IMR-90 (cell line): ENCODE results near the gene PRKN. TPM values are rescaled to one million over a fixed set of nuclear protein-coding genes. Genes with fewer than 3 reads are reported as not detected.

Source experiments
- ATAC-seq: fragments of 200-7000 bp; cut with Tn5 transposase; 2 replicates; pipeline ENCODE4 v1.9.1; 2020; ENCODE audit warnings: low read depth, mild to moderate bottlenecking, moderate library complexity
- BruUV-seq: library from RNA; stranded (reverse); fragments of 400-500 nt; replicated peaks from 2 replicates; lab custom pipeline; 2021; lab: Mats Ljungman, UMichigan
- CTCF ChIA-PET: fragments of 300-600 bp; formaldehyde crosslinking; extraction: SDS; loops from one replicate; lab custom pipeline; 2021; ENCODE audit warnings: antibody characterized with exemption; lab: Yijun Ruan, JAX
- POLR2A ChIA-PET: fragments of 300-600 bp; sonication (Branson Sonifier 250); formaldehyde crosslinking; loops from one replicate; lab custom pipeline; 2022; ENCODE audit warnings: antibody characterized with exemption; ENCODE audit not compliant: unreplicated experiment; lab: Charles Lee
- DNase-seq: peaks from one replicate; pipeline ENCODE4 v3.0.0; 2013
- H2AFZ ChIP-seq: replicated peaks from 2 replicates; pipeline ENCODE3; 2013; ENCODE audit warnings: low read length, mild to moderate bottlenecking; ENCODE audit not compliant: poor library complexity
- H2AK5ac ChIP-seq: 2 replicates; pipeline ENCODE4 v1.6.1; 2013; ENCODE audit warnings: low read depth, low read length, inconsistent platforms
- H2AK9ac ChIP-seq: replicated peaks from 2 replicates; pipeline ENCODE3; 2013; ENCODE audit warnings: mild to moderate bottlenecking, low read depth, low read length, moderate library complexity; ENCODE audit not compliant: poor library complexity
- H2BK120ac ChIP-seq: 2 replicates; pipeline ENCODE4 v1.6.1; 2013; ENCODE audit warnings: low read depth, low read length, inconsistent platforms
- H2BK15ac ChIP-seq: 3 replicates; pipeline ENCODE4 v1.6.1; 2013; ENCODE audit warnings: low read depth, low read length, inconsistent platforms
- H2BK20ac ChIP-seq: 2 replicates; pipeline ENCODE4 v1.6.1; 2013; ENCODE audit warnings: low read depth, mild to moderate bottlenecking, inconsistent platforms, low read length, moderate library complexity
- H2BK5ac ChIP-seq: 2 replicates; pipeline ENCODE4 v1.6.1; 2013; ENCODE audit warnings: mild to moderate bottlenecking, low read depth, low read length, inconsistent platforms; ENCODE audit not compliant: poor library complexity, severe bottlenecking
- H3K14ac ChIP-seq: replicated peaks from 2 replicates; pipeline ENCODE4 v1.6.1; 2013; ENCODE audit warnings: low read depth, low read length, inconsistent platforms
- H3K18ac ChIP-seq: 2 replicates; pipeline ENCODE4 v1.6.1; 2013; ENCODE audit warnings: low read depth, low read length, control low read depth
- H3K23ac ChIP-seq: 2 replicates; pipeline ENCODE4 v1.6.1; 2013; ENCODE audit warnings: low read depth, low read length, inconsistent platforms
- H3K27ac ChIP-seq: 2 replicates; pipeline ENCODE4 v1.5.1; 2013; ENCODE audit warnings: mild to moderate bottlenecking, control low read depth, low read length; ENCODE audit not compliant: insufficient read depth
- H3K27me3 ChIP-seq: 2 replicates; pipeline ENCODE4 v1.6.1; 2013; ENCODE audit warnings: low read length; ENCODE audit not compliant: control insufficient read depth, insufficient read depth
- H3K36me3 ChIP-seq: 2 replicates; pipeline ENCODE4 v1.6.1; 2013; ENCODE audit warnings: low read length, mixed read lengths; ENCODE audit not compliant: control insufficient read depth, insufficient read depth
- H3K4ac ChIP-seq: 2 replicates; pipeline ENCODE4 v1.6.1; 2013; ENCODE audit warnings: low read depth, low read length, inconsistent platforms
- H3K4me1 ChIP-seq: 2 replicates; pipeline ENCODE4 v1.6.1; 2013; ENCODE audit warnings: low read length, mixed read lengths; ENCODE audit not compliant: control insufficient read depth, insufficient read depth
- H3K4me2 ChIP-seq: 2 replicates; pipeline ENCODE4 v1.6.1; 2013; ENCODE audit warnings: low read depth, mild to moderate bottlenecking, control low read depth, low read length, moderate library complexity
- H3K4me3 ChIP-seq: 2 replicates; pipeline ENCODE4 v1.5.1; 2013; ENCODE audit warnings: low read depth, mild to moderate bottlenecking, control low read depth, low read length, moderate library complexity; ENCODE audit not compliant: insufficient read depth
- H3K56ac ChIP-seq: 2 replicates; pipeline ENCODE4 v1.6.1; 2013; ENCODE audit warnings: low read length, inconsistent platforms; ENCODE audit not compliant: insufficient read depth; ENCODE audit errors: extremely low read depth
- H3K79me1 ChIP-seq, 2 experiments: 2 replicates each; pipeline ENCODE4 v1.6.1; 2013; ENCODE audit warnings: low read length in 2 of 2, inconsistent platforms in 1 of 2, low read depth in 1 of 2
- H3K9ac ChIP-seq: 2 replicates; pipeline ENCODE4 v1.6.1; 2013; ENCODE audit warnings: low read depth, low read length, control low read depth
- H3K9me1 ChIP-seq: 2 replicates; pipeline ENCODE4 v1.6.1; 2013; ENCODE audit warnings: low read length, inconsistent platforms; ENCODE audit not compliant: insufficient read depth
- H3K9me3 ChIP-seq: 2 replicates; pipeline ENCODE4 v1.6.1; 2013; ENCODE audit warnings: low read length; ENCODE audit not compliant: control insufficient read depth, insufficient read depth
- H4K20me1 ChIP-seq: 2 replicates; pipeline ENCODE4 v1.6.1; 2013; ENCODE audit warnings: low read length, inconsistent platforms; ENCODE audit not compliant: insufficient read depth
- H4K5ac ChIP-seq: 2 replicates; pipeline ENCODE4 v1.6.1; 2013; ENCODE audit warnings: mild to moderate bottlenecking, low read depth, low read length, control low read depth
- H4K8ac ChIP-seq, 2 experiments: 2 replicates each; pipeline ENCODE4 v1.6.1; 2013; ENCODE audit warnings: low read depth in 2 of 2, low read length in 2 of 2, control low read depth in 1 of 2, inconsistent platforms in 1 of 2
- H4K91ac ChIP-seq: 2 replicates; pipeline ENCODE4 v1.6.1; 2013; ENCODE audit warnings: low read depth, low read length, inconsistent platforms; ENCODE audit not compliant: insufficient read depth
- BHLHE40 ChIP-seq: fragments of 150-350 bp; IDR thresholded peaks from 2 replicates; pipeline ENCODE4 v1.6.1; 2016; ENCODE audit warnings: mild to moderate bottlenecking, low read depth, low read length
- CEBPB ChIP-seq: IDR thresholded peaks from 2 replicates; pipeline ENCODE4 v1.6.1; 2012; ENCODE audit warnings: low read depth, low read length, improper control_type of control experiment
- CHD1 ChIP-seq: IDR thresholded peaks from 2 replicates; pipeline ENCODE4 v1.6.1; 2012; ENCODE audit warnings: low read depth, low read length, improper control_type of control experiment
- FOS ChIP-seq: fragments of 150-350 bp; IDR thresholded peaks from 2 replicates; pipeline ENCODE4 v1.6.1; 2016; ENCODE audit warnings: low read depth, low read length
- MAFK ChIP-seq: IDR thresholded peaks from 2 replicates; pipeline ENCODE4 v1.6.1; 2012; ENCODE audit warnings: low read depth, low read length, improper control_type of control experiment
- MAZ ChIP-seq: IDR thresholded peaks from 2 replicates; pipeline ENCODE4 v1.6.1; 2012; ENCODE audit warnings: low read depth, mild to moderate bottlenecking, low read length, improper control_type of control experiment, moderate library complexity, borderline replicate concordance
- MXI1 ChIP-seq: IDR thresholded peaks from 2 replicates; pipeline ENCODE4 v1.6.1; 2012; ENCODE audit warnings: low read depth, mild to moderate bottlenecking, low read length, moderate library complexity, borderline replicate concordance
- NFE2L2 ChIP-seq: fragments of 150-350 bp; IDR thresholded peaks from 2 replicates; pipeline ENCODE4 v1.6.1; 2016; ENCODE audit warnings: low read depth, mild to moderate bottlenecking, low read length
- POLR2A ChIP-seq: IDR thresholded peaks from 2 replicates; pipeline ENCODE4 v1.6.1; 2012; ENCODE audit warnings: mild to moderate bottlenecking, low read depth, low read length
- RAD21 ChIP-seq: IDR thresholded peaks from 2 replicates; pipeline ENCODE4 v1.6.1; 2012; ENCODE audit warnings: low read length, improper control_type of control experiment
- RCOR1 ChIP-seq: IDR thresholded peaks from 2 replicates; pipeline ENCODE4 v1.6.1; 2012; ENCODE audit warnings: mild to moderate bottlenecking, low read length, improper control_type of control experiment; ENCODE audit not compliant: insufficient replicate concordance
- RFX5 ChIP-seq: IDR thresholded peaks from 2 replicates; pipeline ENCODE4 v1.8.0; 2012; ENCODE audit warnings: low read depth, mild to moderate bottlenecking, low read length, moderate library complexity
- SMC3 ChIP-seq: fragments of 150-350 bp; IDR thresholded peaks from 2 replicates; pipeline ENCODE4 v1.6.1; 2016; ENCODE audit warnings: low read depth, mild to moderate bottlenecking, antibody characterized with exemption, low read length, moderate library complexity
- WGBS, 2 experiments: methylation state at CpG; one replicate each; pipeline versions ENCODE4 v1.1.5 to v1.1.7; 2013; ENCODE audit warnings: missing lambda C conversion rate in 2 of 2; ENCODE audit not compliant: insufficient read length in 1 of 2; ENCODE audit errors: extremely low coverage in 2 of 2; 5-methylcytosine and 5-hydroxymethylcytosine counted together
- dilution Hi-C: fragments of 300-500 bp; cut with HindIII; formaldehyde crosslinking; loops from one replicate; pipeline ENCODE4 v1.14.3; 2018; ENCODE audit warnings: low sequenced_read_pairs; ENCODE audit not compliant: unreplicated experiment
- in situ Hi-C: fragments of 300-500 bp; cut with MboI; formaldehyde crosslinking; loops from 3 replicates; pipeline ENCODE4 v1.14.3; 2019; ENCODE audit warnings: low sequenced_read_pairs, inconsistent platforms, mixed read lengths
- intact Hi-C: fragments of 100-400 bp; cut with micrococcal nuclease; formaldehyde crosslinking; loops from 2 replicates; pipeline ENCODE4 v1.10.0; 2022
- polyA plus RNA-seq, 3 experiments: library from polyadenylated mRNA; depleted of rRNA; stranded (reverse); fragments of >200 nt; gene quantifications; 2 replicates each; pipeline ENCODE4 v1.2.3, GENCODE V29; 2012; ENCODE audit warnings: low replicate concordance in 1 of 3
- total RNA-seq: library from RNA; depleted of rRNA; stranded (reverse); fragments of >200 nt; gene quantifications from 2 replicates; pipeline ENCODE4 v1.2.3, GENCODE V29; 2012
- TF ChIP-seq, protein P1 (sequence below): fragments of 150-350 bp; IDR thresholded peaks from 2 replicates; pipeline ENCODE4 v1.6.1; 2017; ENCODE audit warnings: mild to moderate bottlenecking, antibody characterized with exemption, low read length, low read depth
- TF ChIP-seq, protein P2 (sequence below): conservative IDR thresholded peaks from 2 replicates; pipeline ENCODE4 v1.5.1; 2012; ENCODE audit warnings: mild to moderate bottlenecking, low read depth, low read length, improper control_type of control experiment
- TF ChIP-seq, protein P3 (sequence below): fragments of 150-350 bp; IDR thresholded peaks from 2 replicates; pipeline ENCODE4 v1.6.1; 2016; ENCODE audit warnings: low read depth, mild to moderate bottlenecking, low read length, moderate library complexity, borderline replicate concordance

The PRKN gene
- total and polyA plus RNA-seq, 2 of the 4 experiments (the other 2 are of a cell fraction) = 0.15 to 0.18 TPM

DNA sequence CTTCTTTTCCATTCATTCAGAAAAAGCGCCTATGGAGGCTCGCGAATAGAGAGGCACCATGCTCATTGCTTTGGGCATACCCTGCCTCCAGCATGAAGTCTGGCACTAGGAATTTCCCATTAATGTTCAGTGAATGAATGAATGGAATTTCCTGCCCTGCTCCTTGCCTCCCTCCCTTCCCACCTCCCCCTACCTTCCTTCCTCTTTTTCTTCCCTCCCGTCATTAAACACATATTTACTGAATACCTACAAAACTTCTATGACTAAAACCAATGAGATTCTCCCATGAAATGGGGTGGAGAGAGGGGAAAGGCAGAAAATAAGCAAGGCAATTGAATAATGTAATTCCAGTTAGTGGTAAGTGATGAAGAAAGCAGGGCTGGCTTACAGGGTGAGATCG lies 1239.9 kb downstream of the PRKN start:
- Histone ChIP-seq H2AK5ac (no peak overlapping the region), H2BK20ac (no peak overlapping the region), H2BK5ac (no peak overlapping the region), H2AK9ac (no peak overlapping the region), H2AFZ (no peak overlapping the region), H3K79me1 (no peaks in the 10 kb centered on the region), H2BK120ac (no peak overlapping the region), H4K5ac (no peak overlapping the region), H3K36me3 (no peaks in the 10 kb centered on the region), H4K8ac (no peak overlapping the region), H4K91ac (no peak overlapping the region), H3K9me3 (peaks cover 6% of the 10 kb centered on the region), H3K4me1 (no peaks in the 10 kb centered on the region), H3K4me3 (no peak overlapping the region), H4K20me1 (no peaks in the 10 kb centered on the region), H3K9ac (no peak overlapping the region), H2BK15ac (no peak overlapping the region), H3K4me2 (no peak overlapping the region), H3K27me3 (no peaks in the 10 kb centered on the region), H3K4ac (no peak overlapping the region), H3K18ac (no peak overlapping the region), H3K27ac (no peak overlapping the region), H3K56ac (no peak overlapping the region), H3K23ac (no peak overlapping the region), H3K14ac (no peak overlapping the region), H3K9me1 (no peaks in the 10 kb centered on the region)
- intact Hi-C loops = no loop called here
- POLR2A ChIA-PET = no interaction called here
- WGBS, 2 experiments = 88 to 100% methylated on average over 1 of the region's 5 CpGs
- BruUV-seq = no TSS peak
- ATAC-seq = no peak
- no peak for DNase-seq
- TF ChIP-seq, protein P1, sequence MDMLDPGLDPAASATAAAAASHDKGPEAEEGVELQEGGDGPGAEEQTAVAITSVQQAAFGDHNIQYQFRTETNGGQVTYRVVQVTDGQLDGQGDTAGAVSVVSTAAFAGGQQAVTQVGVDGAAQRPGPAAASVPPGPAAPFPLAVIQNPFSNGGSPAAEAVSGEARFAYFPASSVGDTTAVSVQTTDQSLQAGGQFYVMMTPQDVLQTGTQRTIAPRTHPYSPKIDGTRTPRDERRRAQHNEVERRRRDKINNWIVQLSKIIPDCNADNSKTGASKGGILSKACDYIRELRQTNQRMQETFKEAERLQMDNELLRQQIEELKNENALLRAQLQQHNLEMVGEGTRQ = no peak
- TF ChIP-seq CEBPB (no peak), RFX5 (no peak), SMC3 (no peak), RCOR1 (no peak), POLR2A (no peak), RAD21 (no peak), MXI1 (no peak), MAZ (no peak), MAFK (no peak), FOS (no peak), BHLHE40 (no peak), CHD1 (no peak), NFE2L2 (no peak)
- TF ChIP-seq, protein P2, sequence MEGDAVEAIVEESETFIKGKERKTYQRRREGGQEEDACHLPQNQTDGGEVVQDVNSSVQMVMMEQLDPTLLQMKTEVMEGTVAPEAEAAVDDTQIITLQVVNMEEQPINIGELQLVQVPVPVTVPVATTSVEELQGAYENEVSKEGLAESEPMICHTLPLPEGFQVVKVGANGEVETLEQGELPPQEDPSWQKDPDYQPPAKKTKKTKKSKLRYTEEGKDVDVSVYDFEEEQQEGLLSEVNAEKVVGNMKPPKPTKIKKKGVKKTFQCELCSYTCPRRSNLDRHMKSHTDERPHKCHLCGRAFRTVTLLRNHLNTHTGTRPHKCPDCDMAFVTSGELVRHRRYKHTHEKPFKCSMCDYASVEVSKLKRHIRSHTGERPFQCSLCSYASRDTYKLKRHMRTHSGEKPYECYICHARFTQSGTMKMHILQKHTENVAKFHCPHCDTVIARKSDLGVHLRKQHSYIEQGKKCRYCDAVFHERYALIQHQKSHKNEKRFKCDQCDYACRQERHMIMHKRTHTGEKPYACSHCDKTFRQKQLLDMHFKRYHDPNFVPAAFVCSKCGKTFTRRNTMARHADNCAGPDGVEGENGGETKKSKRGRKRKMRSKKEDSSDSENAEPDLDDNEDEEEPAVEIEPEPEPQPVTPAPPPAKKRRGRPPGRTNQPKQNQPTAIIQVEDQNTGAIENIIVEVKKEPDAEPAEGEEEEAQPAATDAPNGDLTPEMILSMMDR = no peak
- TF ChIP-seq, protein P3, sequence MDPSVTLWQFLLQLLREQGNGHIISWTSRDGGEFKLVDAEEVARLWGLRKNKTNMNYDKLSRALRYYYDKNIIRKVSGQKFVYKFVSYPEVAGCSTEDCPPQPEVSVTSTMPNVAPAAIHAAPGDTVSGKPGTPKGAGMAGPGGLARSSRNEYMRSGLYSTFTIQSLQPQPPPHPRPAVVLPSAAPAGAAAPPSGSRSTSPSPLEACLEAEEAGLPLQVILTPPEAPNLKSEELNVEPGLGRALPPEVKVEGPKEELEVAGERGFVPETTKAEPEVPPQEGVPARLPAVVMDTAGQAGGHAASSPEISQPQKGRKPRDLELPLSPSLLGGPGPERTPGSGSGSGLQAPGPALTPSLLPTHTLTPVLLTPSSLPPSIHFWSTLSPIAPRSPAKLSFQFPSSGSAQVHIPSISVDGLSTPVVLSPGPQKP = no peak
- dilution Hi-C loops = no loop called here
- CTCF ChIA-PET = no interaction called here
- in situ Hi-C loops = no loop called here
